Putamen (tissue), 1 donor: ENCODE results near the gene OPA3.

Experiments used
- DNase-seq: peaks from one replicate; pipeline ENCODE4 v3.0.0-alpha.2; 2016; ENCODE audit warnings: low spot score

The OPA3 gene

GRCh38 chr19:45598267-45599001 lies 13.8 kb upstream of the OPA3 start:
- DNase-seq: no peak

GRCh38 chr19:45597425-45598111 lies 13.0 kb upstream of the OPA3 start:
- DNase-seq: no peak

GRCh38 chr19:45595814-45596213 lies 11.2 kb upstream of the OPA3 start:
- no peak for DNase-seq

GRCh38 chr19:45593520-45593919 lies 8.9 kb upstream of the OPA3 start:
- DNase-seq: no peak

GRCh38 chr19:45592366-45592765 lies 7.8 kb upstream of the OPA3 start:
- DNase-seq: no peak

GRCh38 chr19:45591638-45592005 lies 7.0 kb upstream of the OPA3 start:
- DNase-seq: no peak

- no peak for DNase-seq
These were observed 6.5 kb upstream of the OPA3 start for GRCh38 chr19:45591004-45591637.

GRCh38 chr19:45590300-45591003 lies 5.8 kb upstream of the OPA3 start:
- no peak for DNase-seq

GRCh38 chr19:45589768-45590167 lies 5.2 kb upstream of the OPA3 start:
- DNase-seq: no peak

GRCh38 chr19:45587873-45588272 lies 3.3 kb upstream of the OPA3 start:
- no peak for DNase-seq

- DNase-seq: no peak
These were observed 566 bp upstream of the OPA3 start for GRCh38 chr19:45585158-45585577.

- no peak for DNase-seq
These were observed 3.0 kb downstream of the OPA3 start for GRCh38 chr19:45581576-45581975.

- no peak for DNase-seq
These were observed 5.7 kb downstream of the OPA3 start for GRCh38 chr19:45578861-45579260.

GRCh38 chr19:45577111-45577905 lies 7.3 kb downstream of the OPA3 start:
- DNase-seq: no peak

- no peak for DNase-seq
These were observed 7.9 kb downstream of the OPA3 start for GRCh38 chr19:45576682-45577081.

- no peak for DNase-seq
These were observed 9.4 kb downstream of the OPA3 start for GRCh38 chr19:45575216-45575615.

- no peak for DNase-seq
These were observed 10.1 kb downstream of the OPA3 start for GRCh38 chr19:45574526-45574925.

- DNase-seq: no peak
These were observed 13.0 kb downstream of the OPA3 start for GRCh38 chr19:45571457-45572220.

- DNase-seq: no peak
These were observed 14.8 kb downstream of the OPA3 start for GRCh38 chr19:45569619-45570421.

- no peak for DNase-seq
These were observed 15.9 kb downstream of the OPA3 start for GRCh38 chr19:45568732-45569131.
